HG03175 (cell line): ENCODE results near the gene CUX1.
"Not testable (repeated sequence)": the region's sequence is repeated elsewhere in the genome, so short reads cannot be mapped to it uniquely, and the experiment has no call there.

ENCODE experiments used
- ATAC-seq: cut with Tn5 transposase; IDR thresholded peaks from one replicate; pipeline ENCODE4 v1.9.1; 2021; ENCODE audit warnings: mild to moderate bottlenecking, moderate library complexity; ENCODE audit not compliant: unreplicated experiment

Gene CUX1

GRCh38 chr7:102036958-102037357 is 219.5 kb downstream of the CUX1 start:
- ATAC-seq = no peak

GRCh38 chr7:102039706-102040105 is 222.3 kb downstream of the CUX1 start:
- no peak for ATAC-seq

GRCh38 chr7:102040569-102040968 is 223.1 kb downstream of the CUX1 start:
- ATAC-seq = no peak

- no peak for ATAC-seq
Observed at GRCh38 chr7:102042016-102042656, 224.7 kb downstream of the CUX1 start.

DNA sequence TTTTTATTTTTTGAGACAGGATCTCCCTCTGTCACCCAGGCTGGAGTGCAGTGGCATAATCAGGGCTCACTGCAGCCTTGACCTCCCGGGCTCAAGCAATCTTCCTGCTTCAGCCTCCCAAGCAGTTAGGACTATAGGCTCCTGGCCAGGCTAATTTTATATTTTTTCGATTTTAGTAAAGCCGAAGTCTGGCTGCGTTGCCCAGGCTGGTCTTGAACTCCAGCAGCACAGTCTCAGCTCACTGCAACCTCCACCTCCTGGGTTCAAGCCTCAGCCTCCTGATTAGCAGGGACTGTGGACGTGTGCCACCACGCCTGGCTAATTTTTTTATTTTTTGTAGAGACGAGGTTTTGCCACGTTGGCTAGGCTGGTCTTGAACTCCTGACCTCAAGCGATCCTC is 225.4 kb downstream of the CUX1 start:
- not testable (repeated sequence) for ATAC-seq

GRCh38 chr7:102044641-102044983 is 227.2 kb downstream of the CUX1 start:
- ATAC-seq = no peak

- no peak for ATAC-seq
Observed at GRCh38 chr7:102044984-102045673, 227.7 kb downstream of the CUX1 start.

DNA sequence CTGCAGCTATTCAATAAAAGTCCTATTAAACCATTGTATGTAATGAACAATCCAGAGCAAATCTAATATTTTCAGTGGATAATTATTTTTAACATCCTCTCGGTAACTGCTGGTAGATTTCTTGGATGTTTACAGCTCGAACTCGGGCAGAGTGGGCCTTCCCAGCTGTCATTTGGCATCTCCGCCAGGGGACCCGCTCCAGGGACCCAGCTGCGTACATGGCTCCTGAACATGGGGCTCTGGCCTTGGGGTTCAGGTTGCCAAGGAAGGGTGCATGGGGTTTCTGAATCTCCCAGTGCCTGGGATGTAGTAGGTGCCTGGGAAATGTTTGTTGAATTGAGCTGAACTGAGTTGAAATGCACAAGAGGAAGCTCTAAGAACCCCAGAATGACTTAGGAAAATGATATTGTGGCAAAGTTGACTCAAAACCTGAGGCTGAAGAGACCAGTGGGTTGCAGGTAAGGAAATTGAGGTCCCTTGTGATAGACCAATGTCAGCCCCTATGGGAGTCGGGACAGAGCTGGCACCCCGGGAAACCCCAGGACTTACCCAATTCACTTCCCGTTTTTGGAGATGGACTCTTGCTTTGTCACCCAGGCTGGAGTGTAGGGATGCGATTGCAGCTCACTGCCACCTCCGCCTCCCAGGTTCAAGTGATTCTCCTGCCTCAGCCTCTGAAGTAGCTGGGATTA is 228.4 kb downstream of the CUX1 start:
- no peak for ATAC-seq

DNA sequence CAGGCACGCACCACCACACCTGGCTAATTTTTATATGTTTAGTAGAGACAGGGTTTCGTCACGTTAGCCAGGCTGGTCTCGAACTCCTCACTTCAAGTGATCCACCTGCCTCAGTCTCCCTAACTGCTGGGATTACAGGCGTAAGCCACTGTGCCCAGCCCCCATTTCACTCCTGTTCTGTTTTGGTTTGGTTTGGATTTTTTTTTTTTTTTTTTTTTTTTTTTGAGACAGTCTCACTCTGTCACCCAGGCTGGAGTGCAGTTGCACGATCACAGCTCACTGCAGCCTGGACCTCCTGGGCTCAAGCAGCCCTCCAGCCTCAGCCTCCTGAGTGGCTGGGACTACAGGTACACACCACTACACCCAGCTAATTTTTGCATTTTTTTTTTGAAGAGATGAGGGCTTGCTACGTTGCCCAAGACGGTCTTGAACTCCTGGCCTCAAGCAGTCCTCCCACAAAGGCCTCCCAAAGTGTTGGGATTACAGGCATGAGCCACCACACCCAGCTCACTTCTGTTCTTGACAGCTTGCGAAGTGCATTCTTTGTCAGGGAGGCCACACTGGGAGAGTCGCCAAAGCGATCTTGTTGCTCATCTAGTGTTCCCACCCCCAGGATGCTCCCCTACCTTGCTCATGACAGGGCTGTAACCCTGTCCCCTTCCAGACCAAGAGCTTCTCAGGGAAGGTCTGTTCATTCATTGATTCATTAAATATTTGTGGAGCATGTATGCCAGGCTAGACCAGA is 229.1 kb downstream of the CUX1 start:
- no peak for ATAC-seq

- ATAC-seq = no peak
Observed at GRCh38 chr7:102047167-102047566, 229.7 kb downstream of the CUX1 start.

- ATAC-seq = no peak
Observed at GRCh38 chr7:102049765-102050164, 232.3 kb downstream of the CUX1 start.

- ATAC-seq = no peak
Observed at GRCh38 chr7:102050864-102051460, 233.5 kb downstream of the CUX1 start.

DNA sequence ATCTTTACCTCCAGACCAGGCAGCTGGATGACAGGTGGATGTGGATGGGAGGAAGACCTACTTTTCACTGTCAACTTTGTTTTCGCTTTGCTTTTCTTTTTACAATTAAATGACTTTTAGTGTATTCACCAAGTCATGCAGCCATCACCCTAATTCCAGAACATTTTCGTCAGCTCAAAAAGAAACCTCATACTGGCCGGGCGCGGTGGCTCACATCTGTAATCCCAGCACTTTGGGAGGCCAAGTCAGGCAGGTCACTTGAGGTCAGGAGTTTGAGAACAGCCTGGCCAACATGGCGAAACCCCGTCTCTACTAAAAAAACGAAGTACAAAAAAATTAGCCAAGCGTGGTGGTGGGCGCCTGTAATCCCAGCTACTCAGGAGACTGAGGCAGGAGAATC is 234.3 kb downstream of the CUX1 start:
- not testable (repeated sequence) for ATAC-seq

DNA sequence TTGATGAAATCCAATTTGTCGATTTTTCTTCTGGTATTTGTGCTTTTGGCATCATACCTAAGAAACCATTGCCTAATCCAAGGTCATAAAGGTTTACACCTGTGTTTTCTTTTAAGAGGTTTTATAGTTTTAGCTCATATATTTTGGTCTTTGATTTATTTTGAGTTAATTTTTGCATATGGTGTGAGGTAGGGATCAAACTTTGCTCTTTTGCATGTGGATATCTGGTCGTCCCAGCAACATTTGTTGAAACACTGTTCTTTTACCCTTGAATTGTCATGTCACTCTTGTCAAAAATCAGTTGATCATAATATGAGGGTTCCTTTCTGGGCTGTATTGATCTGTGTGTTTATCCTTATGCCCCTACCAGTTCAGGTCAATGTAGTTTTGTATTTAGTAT is 236.7 kb downstream of the CUX1 start:
- no peak for ATAC-seq

DNA sequence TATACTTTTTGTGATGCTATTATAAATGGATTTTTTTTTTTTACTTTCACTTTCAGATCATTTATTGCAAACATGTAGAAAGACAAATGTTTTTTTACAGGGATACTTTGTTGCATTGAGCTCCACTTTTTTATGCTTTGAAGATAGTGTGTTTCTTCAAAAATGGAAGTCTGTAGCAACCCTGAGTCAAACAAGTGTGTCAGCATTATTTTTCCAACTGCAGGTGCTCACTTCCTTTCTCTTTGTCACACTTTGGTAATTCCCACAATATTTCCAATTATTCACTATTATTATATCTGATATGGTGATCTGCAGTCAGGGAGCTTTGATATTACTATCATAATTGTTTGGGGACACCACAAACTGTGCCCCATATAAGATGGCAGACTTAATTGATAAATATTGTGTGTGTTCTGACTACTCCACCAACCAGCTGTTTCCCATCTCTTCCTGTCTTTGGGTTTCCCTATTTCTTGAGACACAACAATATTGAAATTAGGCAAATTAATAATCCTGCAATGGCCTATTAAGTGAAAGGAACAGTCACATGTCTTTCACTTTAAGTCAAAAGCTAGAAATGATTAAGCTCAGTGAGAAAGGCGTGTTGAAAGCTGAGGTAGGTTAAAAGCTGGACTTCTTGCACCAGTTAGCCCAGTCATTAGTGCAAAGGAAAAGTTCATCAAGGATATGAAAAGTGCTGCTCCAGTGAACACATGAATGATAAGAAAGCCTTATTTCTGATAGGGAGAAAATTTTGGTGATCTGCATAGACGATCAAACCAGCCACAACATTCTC is 238.0 kb downstream of the CUX1 start:
- no peak for ATAC-seq

- ATAC-seq = no peak
Observed at GRCh38 chr7:102059524-102059923, 242.1 kb downstream of the CUX1 start.

GRCh38 chr7:102061354-102061945 is 244.0 kb downstream of the CUX1 start:
- peak; percentile 7 for ATAC-seq

- peak; percentile 85 for ATAC-seq
Observed at GRCh38 chr7:102061981-102062390, 244.6 kb downstream of the CUX1 start.

GRCh38 chr7:102063690-102064180 is 246.3 kb downstream of the CUX1 start:
- no peak for ATAC-seq
